CD14-positive monocyte (primary cell): ENCODE results near the gene PACSIN2. TPM values are rescaled to one million over a fixed set of nuclear protein-coding genes. Genes with fewer than 3 reads are reported as not detected.
"Not testable (repeated sequence)": the region's sequence is repeated elsewhere in the genome, so short reads cannot be mapped to it uniquely, and the experiment has no call there.

Source experiments
- DNase-seq, 3 donors: peaks; one replicate each; pipeline ENCODE4 v3.0.0-alpha.2; 2011 to 2022
- H2AFZ ChIP-seq: 2 replicates; pipeline ENCODE4 v1.6.0; 2012; ENCODE audit warnings: mild to moderate bottlenecking, low read depth, low read length, inconsistent platforms; ENCODE audit not compliant: insufficient read depth, poor library complexity, severe bottlenecking
- H3K27ac ChIP-seq, 2 donors: 1 replicate in 1 of 2; 2 replicates in 1 of 2; pipeline ENCODE4 v1.5.1; 2012 to 2013; ENCODE audit warnings: low read length in 2 of 2, control low read depth in 1 of 2, inconsistent platforms in 1 of 2, low read depth in 1 of 2, mild to moderate bottlenecking in 1 of 2
- H3K27me3 ChIP-seq, 2 donors: one replicate each; pipeline versions ENCODE4 v1.6.0 to v1.6.1; 2011 to 2013; ENCODE audit warnings: low read length in 2 of 2; ENCODE audit not compliant: control insufficient read depth in 2 of 2, insufficient read depth in 2 of 2
- H3K36me3 ChIP-seq, 2 donors: replicated peaks in 1 of 2; 1 replicate in 1 of 2; 2 replicates in 1 of 2; pipeline versions ENCODE4 v1.5.1 to v1.6.1; 2012 to 2013; ENCODE audit warnings: low read length in 2 of 2, control low read depth in 1 of 2, inconsistent platforms in 1 of 2, mild to moderate bottlenecking in 1 of 2; ENCODE audit not compliant: insufficient read depth in 2 of 2, control insufficient read depth in 1 of 2
- H3K4me1 ChIP-seq, 2 donors: 1 replicate in 1 of 2; 2 replicates in 1 of 2; pipeline versions ENCODE4 v1.5.1 to v1.6.1; 2012 to 2013; ENCODE audit warnings: low read length in 2 of 2, control low read depth in 1 of 2, inconsistent platforms in 1 of 2, mild to moderate bottlenecking in 1 of 2, moderate library complexity in 1 of 2; ENCODE audit not compliant: insufficient read depth in 2 of 2, control insufficient read depth in 1 of 2
- H3K4me2 ChIP-seq: replicated peaks from 2 replicates; pipeline ENCODE3; 2012; ENCODE audit warnings: low read length, moderate library complexity, mild to moderate bottlenecking; ENCODE audit not compliant: poor library complexity, severe bottlenecking; ENCODE audit errors: extremely low read depth
- H3K4me3 ChIP-seq, 3 experiments: fragments of 200-600 bp in 1 of 3; sonication (generic) in 1 of 3; replicated peaks in 1 of 3; 1 replicate in 2 of 3; 2 replicates in 1 of 3; pipeline ENCODE4 v1.5.1; 2011 to 2013; ENCODE audit warnings: low read length in 3 of 3, mild to moderate bottlenecking in 3 of 3, control low read depth in 2 of 3, low read depth in 2 of 3, inconsistent platforms in 1 of 3, moderate library complexity in 1 of 3
- H3K79me2 ChIP-seq: 2 replicates; pipeline ENCODE4 v1.6.0; 2012; ENCODE audit warnings: mild to moderate bottlenecking, control low read depth, inconsistent platforms, low read length, moderate library complexity; ENCODE audit not compliant: insufficient read depth
- H3K9ac ChIP-seq: 2 replicates; pipeline ENCODE4 v1.6.0; 2017; ENCODE audit warnings: low read length, mild to moderate bottlenecking; ENCODE audit not compliant: insufficient read depth, poor library complexity, severe bottlenecking
- H3K9me3 ChIP-seq, 2 donors: replicated peaks in 1 of 2; 1 replicate in 1 of 2; 2 replicates in 1 of 2; pipeline versions ENCODE4 v1.5.1 to v1.6.1; 2012 to 2013; ENCODE audit warnings: low read length in 2 of 2, control low read depth in 1 of 2; ENCODE audit not compliant: control insufficient read depth in 1 of 2, insufficient read depth in 1 of 2
- H4K20me1 ChIP-seq: 2 replicates; pipeline ENCODE4 v1.6.0; 2012; ENCODE audit warnings: mild to moderate bottlenecking, low read length, control low read depth, moderate library complexity; ENCODE audit not compliant: insufficient read depth
- H3K27ac Mint-ChIP-seq, 7 donors: one replicate each; pipeline ENCODE4 v1.8.0; 2020; ENCODE audit warnings: mild to moderate bottlenecking in 7 of 7, mixed read lengths in 7 of 7, moderate library complexity in 6 of 7, inconsistent platforms in 2 of 7
- H3K27me3 Mint-ChIP-seq, 3 donors: one replicate each; pipeline ENCODE4 v1.8.0; 2021 to 2022; ENCODE audit warnings: low read depth in 3 of 3, mild to moderate bottlenecking in 3 of 3, mixed read lengths in 3 of 3, moderate library complexity in 3 of 3, inconsistent platforms in 1 of 3
- H3K36me3 Mint-ChIP-seq, 2 donors: one replicate each; pipeline ENCODE4 v1.8.0; 2020; ENCODE audit warnings: mixed read lengths in 2 of 2, inconsistent platforms in 1 of 2, mild to moderate bottlenecking in 1 of 2
- H3K4me1 Mint-ChIP-seq: one replicate; pipeline ENCODE4 v1.8.0; 2020; ENCODE audit warnings: mild to moderate bottlenecking, mixed read lengths
- H3K4me3 Mint-ChIP-seq, 2 donors: one replicate each; pipeline ENCODE4 v1.8.0; 2020; ENCODE audit warnings: mild to moderate bottlenecking in 2 of 2, mixed read lengths in 2 of 2, moderate library complexity in 1 of 2
- H3K9me3 Mint-ChIP-seq, 7 donors: one replicate each; pipeline ENCODE4 v1.8.0; 2020 to 2022; ENCODE audit warnings: mixed read lengths in 7 of 7, mild to moderate bottlenecking in 6 of 7, moderate library complexity in 6 of 7, inconsistent platforms in 2 of 7
- CTCF ChIP-seq: fragments of 200-600 bp; IDR thresholded peaks from one replicate; pipeline ENCODE4 v1.8.0; 2022; ENCODE audit warnings: antibody characterized with exemption, mild to moderate bottlenecking
- WGBS: methylation state at CpG from one replicate; pipeline ENCODE4 v1.1.5; 2013; ENCODE audit warnings: missing lambda C conversion rate; ENCODE audit not compliant: insufficient coverage; 5-methylcytosine and 5-hydroxymethylcytosine counted together
- intact Hi-C, 2 donors: fragments of 100-400 bp; cut with micrococcal nuclease; formaldehyde crosslinking; loops; one replicate each; pipeline versions ENCODE4 v1.15.0 to v1.15.1; 2023
- polyA plus RNA-seq, 3 donors: library from polyadenylated mRNA; depleted of rRNA in 1 of 3; unstranded in 2 of 3; stranded (reverse) in 1 of 3; fragments of 300-500 nt in 2 of 3; fragments of >200 nt in 1 of 3; fragmentation: Illumina TruSeq in 2 of 3; gene quantifications; 1 replicate in 2 of 3; 2 replicates in 1 of 3; pipeline ENCODE4 v1.2.3, GENCODE V29; 2012 to 2021

PACSIN2 gene
- polyA plus RNA-seq, 3 donors, result 31.2 to 45.7 (median 40.2) TPM

- Histone ChIP-seq H3K27me3 (no peaks in the 10 kb centered on the region), H3K4me2 (peak overlapping the region; percentile 0), H4K20me1 (peaks cover 88% of the 10 kb centered on the region), H3K36me3 (no peaks in the 10 kb centered on the region), H3K4me1 (peaks cover 94 to 98% of the 10 kb centered on the region in 2 donors), H3K79me2 (peaks cover 88% of the 10 kb centered on the region), H2AFZ (no peak overlapping the region), H3K27ac (peak overlapping the region in 1 of 2 donors; percentile 68), H3K9me3 (no peaks in the 10 kb centered on the region), H3K4me3 (no peak overlapping the region), H3K9ac (no peak overlapping the region)
- no peak for DNase-seq
- Mint-ChIP-seq H3K9me3 (peaks cover 0 to 2% (median 0%) of the 10 kb centered on the region in 7 donors), H3K27me3 (peaks cover 0 to 2% (median 0%) of the 10 kb centered on the region in 3 donors), H3K27ac (peak overlapping the region; percentile 54 to 91 (median 78)), H3K36me3 (peaks cover 0 to 3% of the 10 kb centered on the region in 2 donors), H3K4me1 (peaks cover 96% of the 10 kb centered on the region), H3K4me3 (no peak overlapping the region)
- WGBS, result 30% methylated on average over 2 of the region's 6 CpGs
- no peak for TF ChIP-seq CTCF
- intact Hi-C loops, result loop anchor here in 1 of 2 donors (5.0 kb wide), 1 partner anchor 65 kb away; no protein-coding TSS in a partner anchor
Observed at GRCh38 chr22:42997582-42998090, 17.3 kb downstream of the PACSIN2 start.

GRCh38 chr22:42996646-42997365 lies 18.1 kb downstream of the PACSIN2 start:
- H3K79me2 ChIP-seq, result peaks cover 88% of the 10 kb centered on the region

GRCh38 chr22:42995654-42996053 lies 19.3 kb downstream of the PACSIN2 start:
- H3K27me3 Mint-ChIP-seq, DNase-seq, H3K27me3 ChIP-seq, H3K36me3 Mint-ChIP-seq, H3K9me3 Mint-ChIP-seq, H2AFZ ChIP-seq, H3K36me3 ChIP-seq, H3K9me3 ChIP-seq: not testable (repeated sequence)
- Mint-ChIP-seq H3K27ac (peak overlapping the region; percentile 96 to 99 (median 99)), H3K4me1 (peaks cover 92% of the 10 kb centered on the region), H3K4me3 (peak overlapping the region in 1 of 2 donors; percentile 54)
- intact Hi-C loops, result loop anchor here in 1 of 2 donors (5.0 kb wide), 1 partner anchor 63 kb away; no protein-coding TSS in a partner anchor
- Histone ChIP-seq H3K4me1 (peaks cover 88 to 93% of the 10 kb centered on the region in 2 donors), H3K9ac (peak overlapping the region; percentile 39), H3K79me2 (peaks cover 88% of the 10 kb centered on the region), H3K27ac (peak overlapping the region; percentile 83 to 93), H3K4me3 (peak overlapping the region in 1 of 3 experiments; percentile 48), H4K20me1 (peaks cover 88% of the 10 kb centered on the region), H3K4me2 (peak overlapping the region; percentile 38)
- WGBS, result 85% methylated on average over 2 of the region's 7 CpGs

More at GRCh38 chr22:42996646-42997365, 18.1 kb downstream of the PACSIN2 start:
- no peak overlapping the region for H3K9ac ChIP-seq
- no peak overlapping the region for H3K4me3 ChIP-seq
- H3K27me3 Mint-ChIP-seq, result peaks cover 0 to 2% (median 0%) of the 10 kb centered on the region in 3 donors
- H3K4me2 ChIP-seq, result no peak overlapping the region
- H3K9me3 ChIP-seq, result no peaks in the 10 kb centered on the region
- peaks cover 92 to 95% of the 10 kb centered on the region in 2 donors for H3K4me1 ChIP-seq
- no peaks in the 10 kb centered on the region for H3K27me3 ChIP-seq
- H3K9me3 Mint-ChIP-seq, result peaks cover 0 to 2% (median 0%) of the 10 kb centered on the region in 7 donors
- H2AFZ ChIP-seq, result no peak overlapping the region
- intact Hi-C loops, result loop anchor here in 1 of 2 donors (5.0 kb wide), 1 partner anchor 65 kb away; no protein-coding TSS in a partner anchor
- H3K27ac ChIP-seq, result peak overlapping the region; percentile 83 to 93
- H3K4me3 Mint-ChIP-seq, result no peak overlapping the region
- WGBS, result 43% methylated on average over 4 of the region's 10 CpGs
- TF ChIP-seq CTCF, result no peak
- peaks cover 0 to 2% of the 10 kb centered on the region in 2 donors for H3K36me3 Mint-ChIP-seq
- H3K27ac Mint-ChIP-seq, result peak overlapping the region; percentile 96 to 99 (median 99)
- H3K4me1 Mint-ChIP-seq, result peaks cover 92% of the 10 kb centered on the region
- H4K20me1 ChIP-seq, result peaks cover 88% of the 10 kb centered on the region
- peak in 1 of 3 donors; percentile 36 for DNase-seq
- no peaks in the 10 kb centered on the region for H3K36me3 ChIP-seq
